GM23248 (cell line): ENCODE results near the gene MPZL3.

Source experiments
- EZH2 ChIP-seq: fragments of 200-600 bp; sonication (generic); IDR thresholded peaks from 2 replicates; pipeline ENCODE4 v1.6.1; 2018; ENCODE audit warnings: antibody characterized with exemption, mild to moderate bottlenecking; ENCODE audit not compliant: insufficient read depth, poor library complexity, severe bottlenecking
- EZH2phosphoT487 ChIP-seq: fragments of 200-600 bp; sonication (generic); IDR thresholded peaks from 2 replicates; pipeline ENCODE4 v1.6.1; 2018; ENCODE audit warnings: antibody characterized with exemption, moderate library complexity, mild to moderate bottlenecking, low read depth; ENCODE audit not compliant: insufficient read depth

- no peak for TF ChIP-seq EZH2
- TF ChIP-seq EZH2phosphoT487: no peak
These were observed 45.7 kb downstream of the MPZL3 start for GRCh38 chr11:118206391-118207031.
